Measurements from ENCODE around the gene LSS.
A peak's percentile ranks its signal among the peaks of the same experiment; 100 is the strongest.

LSS gene

DNA sequence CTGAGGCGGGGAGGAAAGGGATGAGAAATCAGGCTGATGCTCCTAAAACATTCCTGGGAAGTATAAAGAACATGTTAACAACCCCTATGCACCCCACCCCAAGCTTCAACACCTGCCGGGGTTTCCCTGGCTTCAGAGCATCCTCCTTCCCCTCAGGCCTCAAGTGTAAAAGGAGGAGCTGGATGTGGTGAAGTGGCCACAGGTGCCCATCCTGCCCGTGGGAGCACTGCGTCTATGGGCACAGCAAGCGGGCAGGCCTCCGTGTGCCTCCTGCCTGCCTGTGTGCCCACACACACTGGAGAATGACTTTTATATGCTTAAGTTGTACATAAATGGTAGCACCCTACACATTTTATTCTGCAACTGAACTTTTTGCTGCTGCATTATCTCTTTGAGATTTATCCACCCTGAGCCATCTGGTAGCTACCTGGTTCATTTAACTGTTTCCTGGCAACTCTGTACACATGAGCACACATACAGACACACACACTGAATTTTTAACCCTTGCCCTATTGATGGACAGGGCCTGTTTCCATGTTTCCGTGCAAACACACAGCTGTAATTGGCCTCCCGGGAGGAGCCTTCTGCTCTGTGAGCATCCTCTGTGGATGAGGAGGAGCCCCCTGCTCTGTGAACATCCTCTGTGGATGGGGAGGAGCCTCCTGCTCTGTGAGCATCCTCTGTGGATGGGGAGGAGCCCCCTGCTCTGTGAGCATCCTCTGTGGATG is 59.8 kb downstream of the LSS start:
- no peak for DNase-seq (ENCODE audit: low spot score)

DNA sequence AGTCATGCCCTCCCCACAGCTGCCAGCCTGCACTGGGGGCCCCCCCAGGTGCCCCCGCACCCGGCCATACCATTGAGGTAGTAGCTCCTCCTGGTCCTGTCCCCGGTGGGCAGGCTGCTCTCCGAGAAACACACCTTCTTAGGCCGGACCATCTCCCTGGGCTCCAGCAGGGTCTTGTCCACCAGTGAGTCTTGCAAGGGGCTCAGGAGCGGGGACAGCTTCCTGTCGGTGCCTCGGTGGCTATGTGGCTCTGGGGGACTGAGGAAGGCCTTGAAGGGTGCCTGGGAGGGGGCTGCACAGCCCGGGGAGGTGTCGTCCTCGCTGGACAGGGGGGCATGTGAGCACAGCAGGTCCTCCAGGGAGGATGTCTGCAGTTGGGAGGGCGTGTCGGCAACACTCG is 60.3 kb downstream of the LSS start:
- DNase-seq (ENCODE audit: low spot score) = no peak

DNA sequence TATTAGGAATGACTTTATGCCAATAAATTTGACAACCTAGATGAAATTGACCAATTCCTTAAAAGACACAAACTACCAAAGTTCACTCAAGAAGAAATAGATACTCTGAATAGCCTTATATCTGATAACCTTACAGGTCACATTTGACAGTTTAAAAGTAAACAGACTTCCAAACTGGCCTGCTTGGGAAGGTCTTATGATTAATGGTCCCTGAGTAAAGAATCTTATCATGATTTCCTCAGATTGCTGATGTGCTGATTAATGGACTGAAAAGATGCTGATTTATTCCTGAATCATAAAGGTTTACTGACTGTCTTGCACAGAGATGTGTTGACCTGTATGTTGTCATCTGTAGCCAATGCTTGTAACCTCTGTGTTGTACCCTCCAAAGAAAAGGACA is 63.5 kb downstream of the LSS start:
- DNase-seq (ENCODE audit: low spot score) = no peak

DNA sequence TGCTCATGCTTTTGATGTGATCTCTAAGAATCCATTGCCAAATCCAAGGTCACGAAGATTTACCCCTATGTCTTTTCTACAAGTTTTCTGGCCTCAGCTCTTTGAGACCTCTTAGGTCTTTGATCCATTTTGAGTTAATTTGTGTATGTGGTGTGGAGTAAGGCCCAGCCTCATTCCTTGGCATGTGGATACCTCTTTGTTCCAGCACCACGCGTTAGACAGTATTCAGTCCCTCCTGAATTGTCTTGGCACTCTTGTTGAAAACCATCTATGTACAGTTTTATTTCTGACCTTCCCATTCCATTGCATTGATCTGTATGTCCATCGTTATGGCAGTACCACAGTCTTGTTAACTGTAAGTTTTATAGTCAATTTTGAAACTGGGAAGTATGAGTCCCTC is 65.2 kb downstream of the LSS start:
- DNase-seq (ENCODE audit: low spot score) = no peak

DNA sequence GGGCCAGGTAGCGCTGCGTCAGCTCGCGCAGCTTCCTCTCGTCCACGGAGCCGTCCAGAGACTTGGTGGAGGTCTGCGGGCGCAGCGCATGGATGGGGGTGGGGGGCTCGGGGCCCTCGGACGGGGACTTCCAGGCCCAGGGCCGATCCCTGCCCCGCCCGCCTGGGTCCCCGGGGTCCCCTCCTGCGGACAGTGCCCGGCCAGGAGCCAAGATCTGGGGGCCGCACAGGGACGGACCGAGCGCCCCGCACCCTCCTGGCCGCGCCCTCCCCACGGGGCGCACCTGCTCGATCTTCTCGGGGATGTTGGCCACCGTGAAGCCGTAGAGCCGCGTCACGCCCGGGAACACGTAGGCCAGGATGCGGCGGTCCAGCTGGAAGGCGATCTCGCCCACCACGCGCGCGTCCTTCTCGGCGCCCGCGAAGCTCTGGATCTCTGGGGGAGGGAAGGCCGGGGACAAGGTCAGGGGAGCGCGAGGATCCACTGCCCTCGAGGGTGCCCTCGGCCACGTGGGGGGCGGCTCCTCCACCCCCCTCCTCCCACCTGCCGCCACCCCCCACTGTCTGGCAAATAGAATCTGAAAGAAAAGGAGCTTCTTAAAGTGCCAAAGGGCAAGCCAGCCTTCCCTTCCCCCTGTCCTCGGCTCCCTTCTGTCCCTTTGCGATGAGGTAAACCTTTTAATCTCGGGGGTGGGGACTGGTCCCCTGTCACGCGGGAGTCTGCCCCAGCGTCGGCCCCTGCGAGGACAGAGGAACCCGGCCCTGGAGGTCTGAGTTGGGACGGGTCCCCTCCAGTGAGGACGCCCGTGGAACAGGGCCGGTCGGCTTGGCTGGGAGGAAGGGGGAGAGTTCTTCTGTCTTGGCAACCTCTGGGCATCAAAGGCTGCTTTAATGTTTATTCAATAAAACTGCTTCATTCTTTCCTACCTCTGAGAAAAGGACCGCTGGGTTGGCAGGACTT is 66.7 kb downstream of the LSS start:
- no peak for DNase-seq (ENCODE audit: low spot score)

DNA sequence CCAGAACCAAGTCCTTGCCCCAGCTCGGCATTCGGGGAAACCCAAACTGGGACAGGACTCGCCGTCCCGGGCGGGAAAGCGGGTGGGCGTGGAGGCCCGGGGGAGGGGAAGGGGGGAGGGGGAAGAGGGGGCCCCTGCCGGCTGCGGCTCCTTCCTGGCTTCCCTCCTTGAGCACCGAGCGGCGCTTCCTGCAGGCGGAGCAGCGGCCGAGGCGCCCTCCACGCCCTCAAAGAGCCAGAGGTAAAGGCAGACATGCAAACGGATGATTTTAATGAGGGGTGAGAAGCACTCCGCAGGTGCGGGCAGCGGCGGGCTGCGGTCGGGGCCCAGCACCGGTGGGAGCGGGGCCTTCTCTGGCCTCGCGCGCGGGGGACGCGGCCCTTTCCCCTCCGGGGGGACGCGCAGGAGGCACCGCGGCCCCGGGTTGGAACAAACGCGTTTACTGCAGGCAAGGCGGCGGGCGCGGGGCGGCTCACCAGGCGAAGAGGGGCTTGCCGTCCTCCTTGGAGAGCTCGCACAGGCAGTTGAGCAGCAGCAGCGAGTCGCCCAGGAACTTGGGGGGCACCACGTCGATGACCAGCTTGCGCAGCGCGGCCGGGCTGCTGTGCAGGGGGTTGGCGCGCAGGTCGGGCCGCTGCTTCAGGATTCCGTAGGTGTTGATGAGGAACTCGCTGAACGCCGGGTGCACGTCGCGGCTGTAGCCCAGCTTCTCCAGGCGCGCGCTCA is 67.5 kb downstream of the LSS start:
- no peak for DNase-seq (ENCODE audit: low spot score)

DNA sequence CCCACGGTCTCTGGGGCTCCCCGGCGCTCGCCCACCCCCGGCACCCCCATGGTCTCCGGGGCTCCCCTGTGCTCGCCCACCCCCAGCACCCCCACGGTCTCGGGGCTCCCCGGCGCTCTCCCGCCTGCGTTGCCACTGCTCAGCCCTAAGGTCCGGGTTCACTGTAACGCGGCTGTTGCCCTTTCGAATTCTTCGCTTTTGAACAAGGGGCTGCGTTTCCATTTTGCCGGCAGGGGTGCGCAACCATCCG is 68.0 kb downstream of the LSS start:
- no peak for DNase-seq (ENCODE audit: low spot score)

DNA sequence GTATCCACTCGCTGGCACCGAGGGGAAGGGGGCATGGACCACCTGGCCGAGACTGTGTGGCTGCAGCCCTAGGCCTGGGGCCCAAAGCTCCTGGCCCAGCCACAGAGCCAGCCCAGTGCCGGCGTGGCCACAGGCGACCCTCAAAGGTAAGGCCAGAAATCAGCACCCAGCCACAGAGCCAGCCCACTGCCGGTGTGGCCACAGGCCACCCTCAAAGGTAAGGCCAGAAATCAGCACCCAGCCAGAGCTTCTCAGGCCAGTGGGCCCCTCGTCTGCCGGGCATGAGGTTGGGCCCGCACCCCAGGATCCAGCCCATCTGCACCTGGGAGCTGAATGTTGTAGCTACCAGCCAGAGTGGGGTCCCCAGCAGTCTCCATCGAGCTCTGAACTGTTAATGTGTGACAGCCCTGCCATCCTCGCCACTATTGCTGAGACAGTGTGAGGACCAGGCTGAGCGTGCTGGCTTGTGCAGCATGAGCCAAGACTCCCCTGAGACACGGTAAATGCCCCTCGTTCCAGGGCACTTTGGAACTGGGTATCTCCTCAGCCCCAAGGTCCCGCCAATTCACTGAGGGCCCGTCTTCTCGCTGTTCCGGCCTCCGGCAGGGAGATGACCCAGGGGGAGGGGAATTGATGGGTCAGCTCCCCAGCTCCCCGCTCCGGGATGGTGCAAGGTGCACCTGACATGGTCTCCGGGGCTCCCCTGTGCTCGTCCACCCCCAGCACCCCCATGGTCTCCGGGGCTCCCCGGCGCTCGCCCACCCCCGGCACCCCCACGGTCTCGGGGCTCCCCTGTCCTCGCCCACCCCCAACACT is 68.5 kb downstream of the LSS start:
- DNase-seq (ENCODE audit: low spot score) = no peak

DNA sequence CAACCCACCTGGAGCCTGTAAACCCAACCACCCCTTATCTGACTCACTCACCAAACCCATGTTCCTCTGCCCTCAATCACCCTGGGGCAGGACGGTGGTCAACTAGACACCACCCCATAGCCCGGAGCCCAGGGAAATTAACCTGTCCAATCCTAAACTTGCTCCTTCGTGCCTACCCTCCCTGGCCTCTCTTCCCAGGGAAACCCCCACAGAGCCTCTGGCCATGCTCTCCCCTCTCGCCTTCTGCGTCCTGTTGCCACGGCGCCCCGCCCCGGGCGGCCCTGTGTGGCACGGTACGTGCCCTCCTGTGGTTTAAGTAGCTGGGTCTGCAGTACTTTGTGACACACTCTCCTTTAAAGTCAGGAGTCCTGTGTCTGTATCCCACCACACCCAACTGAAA is 69.2 kb downstream of the LSS start:
- no peak for DNase-seq (ENCODE audit: low spot score)

DNA sequence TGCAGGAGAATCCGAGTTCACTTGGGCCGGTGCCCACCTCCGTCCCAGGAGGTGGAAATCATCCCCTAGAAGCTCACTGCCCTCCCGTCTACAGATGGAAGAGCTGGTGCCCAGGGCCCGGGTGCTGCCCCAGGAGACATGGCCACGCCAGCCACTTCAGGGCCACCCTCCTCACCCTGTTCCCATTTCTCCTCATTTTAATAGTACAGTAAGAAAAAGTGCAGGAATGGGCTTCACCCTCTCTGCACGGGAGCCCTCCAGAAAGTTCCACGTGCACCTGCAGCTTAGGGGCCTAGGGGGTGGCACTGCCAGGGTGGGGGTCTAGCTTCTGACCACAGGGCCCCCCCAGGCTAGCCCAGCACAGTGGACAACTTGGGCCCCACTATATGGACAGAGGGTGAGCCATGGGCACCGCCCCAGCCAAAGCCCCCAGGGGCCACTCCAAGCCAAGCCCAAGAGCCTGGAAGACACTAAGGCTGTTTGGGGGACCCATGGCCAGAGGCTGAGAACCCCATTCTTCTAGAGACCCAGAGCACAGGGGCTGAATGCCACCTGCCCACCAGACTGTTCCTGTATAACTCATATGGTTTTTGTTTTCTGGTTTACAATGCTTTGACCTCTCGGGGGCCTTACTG is 69.8 kb downstream of the LSS start:
- DNase-seq (ENCODE audit: low spot score) = no peak

DNA sequence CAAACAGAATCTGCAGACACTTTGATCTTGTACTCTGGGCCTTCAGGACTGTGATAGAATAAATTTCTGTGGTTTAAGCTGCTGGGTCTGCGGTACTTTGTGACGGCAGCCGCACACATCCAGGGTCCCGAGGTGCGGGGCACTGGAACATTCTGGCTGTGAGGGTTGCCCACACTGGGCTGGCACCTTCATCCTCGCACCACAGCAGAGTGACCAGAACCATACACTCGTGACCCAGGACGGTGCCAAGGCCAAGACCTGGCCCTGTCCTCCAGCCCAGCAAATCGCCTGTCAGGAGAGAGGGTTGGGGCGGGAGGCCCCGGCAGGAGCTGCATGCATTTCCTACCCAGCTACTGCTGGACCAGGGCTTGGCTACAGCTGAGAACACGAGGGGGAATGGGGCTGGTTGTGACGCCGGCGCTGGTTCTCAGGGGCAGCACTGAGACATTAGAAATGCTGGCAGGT is 70.6 kb downstream of the LSS start:
- DNase-seq (ENCODE audit: low spot score) = no peak

DNA sequence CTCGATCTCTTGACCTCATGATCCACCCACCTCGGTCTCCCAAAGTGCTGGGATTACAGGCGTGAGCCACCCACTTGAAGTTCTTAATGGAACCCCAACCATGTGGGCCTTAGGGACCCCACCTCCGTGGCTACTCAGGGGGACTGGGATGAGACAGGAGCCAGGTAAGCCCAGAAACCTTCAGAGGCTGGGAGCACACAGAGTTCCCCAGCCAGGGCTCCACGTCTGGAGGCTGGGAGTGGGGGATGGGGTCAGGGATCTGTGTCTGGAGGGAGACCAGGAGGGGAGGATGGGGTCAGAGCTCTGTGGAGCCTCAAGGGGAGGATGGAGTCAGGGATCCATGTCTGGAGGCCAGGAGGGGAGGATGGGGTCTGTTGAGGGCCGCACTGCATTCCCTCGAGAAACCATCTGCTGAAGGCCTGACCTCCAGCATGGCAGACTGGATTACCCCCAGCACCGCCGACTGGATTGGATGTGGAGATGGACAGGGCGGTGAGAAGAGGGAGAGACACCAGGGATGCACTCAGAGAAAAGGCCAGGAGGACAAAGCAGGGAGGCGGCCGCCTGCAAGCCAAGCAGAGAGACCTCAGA is 71.1 kb downstream of the LSS start:
- no peak for DNase-seq (ENCODE audit: low spot score)

DNA sequence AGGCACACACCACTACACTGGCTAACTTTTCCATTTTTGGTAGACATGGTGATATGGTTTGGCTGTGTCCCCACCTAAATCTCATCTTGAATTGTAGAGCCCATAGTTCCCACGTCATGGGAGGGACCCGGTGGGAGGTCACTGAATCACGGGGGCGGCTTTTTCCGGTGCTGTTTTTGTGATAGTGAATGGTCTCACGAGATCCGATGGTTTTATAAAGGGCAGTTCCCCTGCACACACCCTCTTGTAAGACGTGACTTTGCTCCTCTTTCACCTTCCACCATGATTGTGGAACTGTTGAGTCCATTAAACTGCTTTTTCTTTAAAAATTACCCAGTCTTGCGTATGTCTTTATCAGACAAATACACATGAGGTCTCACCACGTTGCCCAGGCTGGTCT is 71.9 kb downstream of the LSS start:
- no peak for DNase-seq (ENCODE audit: low spot score)

DNA sequence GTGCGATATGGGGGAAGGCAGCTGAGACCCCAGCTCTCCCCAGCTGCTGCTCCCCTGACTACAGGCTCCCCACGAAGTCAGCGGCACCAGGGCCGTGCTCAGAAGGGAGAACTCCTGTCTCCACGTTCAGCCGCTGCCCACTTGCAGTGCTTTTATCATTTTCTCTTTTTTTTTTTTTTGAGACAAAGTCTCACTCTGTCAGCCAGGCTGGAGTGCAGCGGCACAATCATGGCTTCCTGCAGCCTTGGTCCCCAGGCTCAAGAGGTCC is 72.3 kb downstream of the LSS start:
- DNase-seq (ENCODE audit: low spot score) = no peak

DNA sequence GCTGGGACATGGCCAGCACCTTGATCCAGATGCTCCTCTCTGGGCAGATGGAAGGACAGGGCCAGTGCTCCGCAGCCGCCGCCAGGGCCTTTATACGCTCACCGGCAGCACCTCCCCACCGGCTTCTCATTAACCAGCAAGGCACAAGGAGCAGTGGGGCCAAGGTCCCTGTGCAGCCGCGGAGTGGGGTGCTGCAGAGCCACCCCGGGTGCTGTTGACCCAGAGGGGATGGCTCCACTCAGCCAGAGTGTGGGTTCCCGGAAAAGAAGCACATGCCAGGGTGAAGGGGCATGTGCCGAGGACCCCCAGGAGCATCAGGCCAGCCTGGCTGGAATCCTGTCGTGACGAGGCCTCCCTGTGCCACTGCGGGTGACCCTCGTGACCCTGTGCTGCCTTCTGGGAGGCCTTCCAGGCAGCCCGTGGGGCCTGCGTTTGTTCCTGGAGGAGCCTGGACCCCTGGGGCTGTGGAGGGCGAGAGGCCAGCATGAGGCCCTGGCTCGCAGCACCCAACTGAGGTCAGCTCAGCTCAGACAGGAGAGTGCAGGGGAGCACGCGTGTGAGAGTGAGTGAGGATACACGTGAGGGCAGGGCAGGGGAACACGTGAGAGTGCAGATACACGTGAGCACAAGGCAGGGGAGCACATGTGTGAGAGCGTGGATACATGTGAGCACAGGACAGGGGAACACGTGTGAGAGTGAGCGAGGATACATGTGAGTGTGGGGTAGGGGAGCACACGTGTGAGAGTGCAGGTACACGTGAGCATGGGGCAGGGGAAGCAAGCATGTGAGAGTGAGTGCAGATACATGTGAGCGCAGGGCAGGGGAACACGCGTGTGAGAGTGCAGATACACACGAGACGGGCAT is 72.8 kb downstream of the LSS start, which contains the start of gene FTCD:
Gene FTCD (minus strand): TSS at position 66 of the 864 bp plus-strand sequence. CDS start 56 bp downstream, at position 10.
- DNase-seq (ENCODE audit: low spot score) = no peak

DNA sequence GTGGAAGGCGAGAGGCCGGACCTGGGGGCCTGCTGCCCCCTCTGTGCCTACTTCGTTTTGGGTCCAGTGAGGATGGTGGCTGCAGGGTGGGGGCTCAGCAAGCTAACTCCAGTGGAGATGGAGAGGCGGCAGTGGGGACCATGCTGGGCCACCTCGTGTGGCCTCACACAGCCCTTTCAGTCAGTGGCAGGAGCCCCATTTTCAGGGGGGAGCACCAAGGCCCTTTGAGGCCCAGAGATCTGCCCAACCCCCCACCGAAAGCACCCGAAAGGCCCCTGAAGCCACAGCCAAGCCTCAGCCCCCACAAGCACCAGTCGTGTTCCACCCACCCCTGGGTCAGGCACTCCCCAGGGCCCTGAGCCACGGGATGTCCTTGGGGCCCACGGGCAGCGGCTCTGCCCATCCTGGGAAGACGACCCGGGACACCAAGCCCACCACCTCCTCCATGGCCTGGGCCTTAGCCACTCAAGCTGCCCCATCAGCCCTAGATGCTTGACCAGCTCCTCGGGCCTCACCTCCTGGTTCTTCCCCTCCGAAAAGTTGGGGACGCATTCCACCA is 73.5 kb downstream of the LSS start:
- no peak for DNase-seq (ENCODE audit: low spot score)

DNA sequence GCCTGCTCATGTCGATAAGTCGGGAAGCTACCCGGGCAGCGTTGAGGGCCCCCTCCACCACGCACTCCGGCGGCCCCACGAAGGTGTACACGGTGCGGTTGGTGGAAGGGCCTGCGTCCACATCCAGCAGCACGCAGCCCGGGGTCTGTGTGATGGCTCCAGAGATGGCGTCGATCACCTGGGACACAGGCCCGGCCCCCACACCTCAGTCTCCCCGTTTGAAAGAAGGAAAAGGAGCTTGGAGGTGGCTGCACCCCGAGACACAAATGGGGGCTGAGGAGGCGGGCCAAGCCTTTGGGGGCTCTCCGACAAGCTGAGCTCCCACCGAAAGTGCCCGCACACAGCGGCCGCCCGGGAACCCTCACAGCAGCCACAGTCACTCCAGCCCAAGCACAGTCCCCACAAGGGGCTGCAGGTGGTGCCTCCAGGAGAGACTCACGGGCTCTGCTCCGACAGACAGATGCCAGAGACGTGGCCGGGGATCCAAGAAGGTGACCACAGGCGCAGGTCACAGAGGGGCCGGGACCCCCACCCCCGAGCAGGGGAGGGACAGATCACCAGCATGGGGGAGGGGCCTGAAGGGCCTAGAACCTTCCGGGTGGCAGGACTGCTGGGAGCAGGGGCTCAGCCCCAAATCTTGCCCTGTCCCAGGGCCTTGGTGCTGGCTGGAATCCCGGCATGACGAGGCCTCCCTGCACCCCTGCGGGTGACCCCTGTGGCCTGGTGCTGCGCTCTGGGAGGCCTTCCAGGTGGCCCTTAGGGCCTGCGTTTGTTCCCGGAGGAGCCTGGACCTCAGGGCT is 74.2 kb downstream of the LSS start:
- no peak for DNase-seq (ENCODE audit: low spot score)

DNA sequence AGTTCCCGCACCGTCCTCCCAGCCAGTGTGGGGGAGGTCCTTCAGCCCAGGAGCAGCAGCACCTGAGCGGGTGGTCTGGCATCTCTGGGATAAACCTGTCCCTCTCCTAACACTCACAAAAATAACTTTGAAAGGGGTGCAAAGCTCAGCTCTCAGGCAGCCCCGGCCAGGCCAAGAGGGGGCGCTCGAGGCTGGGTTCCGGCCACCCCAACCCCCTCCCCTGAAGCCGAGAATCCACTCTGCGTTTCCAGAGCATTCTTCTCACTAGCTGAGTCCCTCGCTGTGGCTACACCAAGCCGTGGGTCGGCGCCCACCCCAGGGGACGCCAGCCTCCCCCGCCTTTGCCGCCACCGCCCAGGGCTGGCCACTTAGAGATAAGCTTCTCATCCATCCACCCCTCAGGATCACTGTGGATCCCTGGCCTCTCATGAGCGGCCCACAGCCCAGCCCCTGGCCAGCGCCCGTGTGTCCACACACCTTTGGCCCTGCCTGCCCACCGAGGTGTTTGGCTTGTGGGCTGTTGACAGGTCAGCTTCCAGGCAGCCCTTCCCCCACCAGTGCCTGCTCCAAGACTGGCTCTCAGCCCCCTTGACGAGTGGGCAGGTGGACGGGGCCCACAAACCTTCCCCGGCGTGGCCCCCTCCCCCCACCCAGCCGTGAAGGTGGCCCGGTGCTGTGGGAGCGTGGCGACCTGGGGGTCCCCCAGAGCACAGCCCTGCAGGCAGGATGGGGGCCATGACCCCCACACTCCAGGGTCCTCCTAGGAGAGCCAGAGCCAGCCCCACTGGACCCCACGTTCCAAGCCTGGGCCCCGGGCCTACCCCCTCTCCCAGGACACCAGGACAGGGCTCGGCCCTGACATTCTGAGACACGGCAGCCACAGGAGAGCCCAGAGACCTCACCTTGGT is 75.1 kb downstream of the LSS start:
- DNase-seq (ENCODE audit: low spot score) = peak; percentile 57
